ENCODE results near the gene GRM7.

Gene GRM7

GRCh38 chr3:7172996-7173395 is 312.1 kb downstream of the GRM7 start:
- no peak for TF ChIP-seq CTCF (IDR thresholded peaks at IDR 0.05; ENCODE audit: low read depth, low read length)
- H3K4me3 ChIP-seq (ENCODE audit: low read depth, low read length) = no peak overlapping the region

GRCh38 chr3:7188551-7188950 is 327.6 kb downstream of the GRM7 start:
- TF ChIP-seq CTCF (IDR thresholded peaks at IDR 0.05; ENCODE audit: low read depth, low read length) = no peak
- H3K4me3 ChIP-seq (ENCODE audit: low read depth, low read length) = no peak overlapping the region

- H3K4me3 ChIP-seq (ENCODE audit: low read depth, low read length) = no peak overlapping the region
- TF ChIP-seq CTCF (IDR thresholded peaks at IDR 0.05; ENCODE audit: low read depth, low read length) = no peak
Measured at GRCh38 chr3:7190095-7190494, 329.2 kb downstream of the GRM7 start.

GRCh38 chr3:7193269-7193668 is 332.4 kb downstream of the GRM7 start:
- H3K4me3 ChIP-seq (ENCODE audit: low read depth, low read length) = no peak overlapping the region
- TF ChIP-seq CTCF (IDR thresholded peaks at IDR 0.05; ENCODE audit: low read depth, low read length) = no peak

GRCh38 chr3:7194071-7194835 is 333.3 kb downstream of the GRM7 start:
- H3K4me3 ChIP-seq (ENCODE audit: low read depth, low read length) = no peak overlapping the region
- TF ChIP-seq CTCF (IDR thresholded peaks at IDR 0.05; ENCODE audit: low read depth, low read length) = no peak

- TF ChIP-seq CTCF (IDR thresholded peaks at IDR 0.05; ENCODE audit: low read depth, low read length) = no peak
- H3K4me3 ChIP-seq (ENCODE audit: low read depth, low read length) = no peak overlapping the region
Measured at GRCh38 chr3:7195934-7196333, 335.0 kb downstream of the GRM7 start.

GRCh38 chr3:7201784-7202183 is 340.9 kb downstream of the GRM7 start:
- no peak for TF ChIP-seq CTCF (IDR thresholded peaks at IDR 0.05; ENCODE audit: low read depth, low read length)

More at GRCh38 chr3:7201784-7202183, 340.9 kb downstream of the GRM7 start:
- no peak overlapping the region for H3K4me3 ChIP-seq (ENCODE audit: low read depth, low read length)
